Measurements from ENCODE around the gene HECA. TPM values are rescaled to one million over a fixed set of nuclear protein-coding genes. Genes with fewer than 3 reads are reported as not detected.
A peak's percentile ranks its signal among the peaks of the same experiment; 100 is the strongest.

Gene HECA
- total and polyA plus RNA-seq, 7 experiments from 2014 or later: 5.5 to 145 (median 91.3) TPM

DNA sequence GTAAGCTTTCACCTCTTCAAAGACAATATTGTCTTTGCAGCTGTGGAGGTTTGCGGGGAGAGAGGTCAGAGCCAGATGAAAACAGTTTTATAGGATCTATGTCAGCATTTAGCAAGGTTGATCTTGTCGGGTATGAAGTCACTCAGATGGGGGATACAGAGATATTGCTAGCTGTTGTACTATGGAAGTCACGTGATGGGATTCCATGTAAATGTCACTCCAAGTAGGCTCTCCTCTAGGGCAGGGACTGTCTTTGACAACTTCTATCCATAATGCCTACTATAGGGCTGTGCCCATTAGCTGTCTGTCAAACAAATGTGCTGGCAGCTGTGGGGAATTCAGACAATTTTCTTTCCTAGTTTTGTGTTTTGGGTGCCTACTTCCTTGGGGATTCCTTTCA, 54.8 kb downstream of the HECA start:
- Mint-ChIP-seq H3K27me3 (no peaks in the 10 kb centered on the region), H3K4me1 (peaks cover 8 to 37% (median 34%) of the 10 kb centered on the region in 7 donors), H3K4me3 (no peak overlapping the region), H3K27ac (peak overlapping the region in 4 of 9 donors; percentile 9 to 31 (median 18)), H3K36me3 (peaks cover 0 to 25% (median 11%) of the 10 kb centered on the region in 5 donors), H3K9me3 (peaks cover 0 to 6% (median 0%) of the 10 kb centered on the region in 11 donors)
- Histone ChIP-seq H3K36me3 (ENCODE audit: control insufficient read depth in 2 of 3, insufficient read depth in 3 of 3, low read length in 3 of 3) (no peaks in the 10 kb centered on the region), H3K4me1 (ENCODE audit: control insufficient read depth in 2 of 2, insufficient read depth in 2 of 2, low read length in 2 of 2) (peaks cover 0 to 14% of the 10 kb centered on the region in 2 donors), H3K27ac (ENCODE audit: low read depth, low read length) (no peak overlapping the region), H3K4me3 (ENCODE audit: low read length) (no peak overlapping the region), H3K27me3 (ENCODE audit: control insufficient read depth in 2 of 2, insufficient read depth in 2 of 2, low read length in 2 of 2) (no peaks in the 10 kb centered on the region), H3K9me3 (ENCODE audit: control insufficient read depth in 2 of 3, low read length in 3 of 3) (no peaks in the 10 kb centered on the region)
- ATAC-seq: no peak
- DNase-seq: no peak
- ChIA-PET CTCF (interaction anchor here (1.1 kb wide), 1 partner anchor 57 kb away, joined by 3 read pairs; no protein-coding TSS in a partner anchor), POLR2A (interaction anchor here (0.7 to 1.6 kb wide), 5 partner anchors 12 to 50 kb away, joined by 3 to 4 read pairs (median 3); no protein-coding TSS in a partner anchor)
- intact Hi-C loops (cut with micrococcal nuclease): loop anchor here in 1 of 2 donors (2.0 kb wide), 1 partner anchor 15 kb away; no protein-coding TSS in a partner anchor

DNA sequence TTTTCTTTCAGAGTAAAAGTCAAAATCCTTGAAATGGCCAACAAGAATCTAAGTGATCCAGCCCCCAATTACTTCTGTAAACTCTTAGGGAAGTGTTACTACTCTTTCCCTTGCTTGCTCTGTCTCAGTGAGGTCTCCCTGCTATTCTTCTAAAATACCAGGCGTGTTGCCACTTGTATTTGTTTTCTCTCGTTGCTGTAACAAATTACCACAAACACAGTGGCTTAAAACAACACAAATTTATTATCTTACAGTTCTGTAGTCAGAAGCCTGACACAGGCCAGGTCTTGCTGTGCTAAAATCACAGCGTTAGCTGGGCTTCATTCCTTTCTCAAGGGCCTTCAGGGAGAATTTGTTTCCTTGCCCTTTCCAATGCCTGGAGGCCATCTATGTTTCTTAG, 59.9 kb downstream of the HECA start:
- ATAC-seq (no peak), DNase-seq (no peak)
- Histone ChIP-seq H3K4me3 (ENCODE audit: low read length) (no peak overlapping the region), H3K27me3 (ENCODE audit: control insufficient read depth in 2 of 2, insufficient read depth in 2 of 2, low read length in 2 of 2) (no peaks in the 10 kb centered on the region), H3K27ac (ENCODE audit: low read depth, low read length) (no peak overlapping the region), H3K9me3 (ENCODE audit: control insufficient read depth in 2 of 3, low read length in 3 of 3) (no peaks in the 10 kb centered on the region), H3K36me3 (ENCODE audit: control insufficient read depth in 2 of 3, insufficient read depth in 3 of 3, low read length in 3 of 3) (no peaks in the 10 kb centered on the region), H3K4me1 (ENCODE audit: control insufficient read depth in 2 of 2, insufficient read depth in 2 of 2, low read length in 2 of 2) (no peaks in the 10 kb centered on the region)
- POLR2A ChIA-PET: interaction anchor here (0.6 kb wide), 1 partner anchor 129 kb away, joined by 3 read pairs; no protein-coding TSS in a partner anchor
- Mint-ChIP-seq H3K27me3 (no peaks in the 10 kb centered on the region), H3K4me3 (no peak overlapping the region), H3K9me3 (peaks cover 0 to 9% (median 0%) of the 10 kb centered on the region in 11 donors), H3K36me3 (peaks cover 0 to 7% (median 4%) of the 10 kb centered on the region in 5 donors), H3K4me1 (peaks cover 0 to 11% (median 6%) of the 10 kb centered on the region in 7 donors), H3K27ac (peak overlapping the region in 2 of 9 donors; percentile 9 to 32)
- intact Hi-C loops (cut with micrococcal nuclease): no loop called here
- CTCF ChIA-PET: no interaction called here

DNA sequence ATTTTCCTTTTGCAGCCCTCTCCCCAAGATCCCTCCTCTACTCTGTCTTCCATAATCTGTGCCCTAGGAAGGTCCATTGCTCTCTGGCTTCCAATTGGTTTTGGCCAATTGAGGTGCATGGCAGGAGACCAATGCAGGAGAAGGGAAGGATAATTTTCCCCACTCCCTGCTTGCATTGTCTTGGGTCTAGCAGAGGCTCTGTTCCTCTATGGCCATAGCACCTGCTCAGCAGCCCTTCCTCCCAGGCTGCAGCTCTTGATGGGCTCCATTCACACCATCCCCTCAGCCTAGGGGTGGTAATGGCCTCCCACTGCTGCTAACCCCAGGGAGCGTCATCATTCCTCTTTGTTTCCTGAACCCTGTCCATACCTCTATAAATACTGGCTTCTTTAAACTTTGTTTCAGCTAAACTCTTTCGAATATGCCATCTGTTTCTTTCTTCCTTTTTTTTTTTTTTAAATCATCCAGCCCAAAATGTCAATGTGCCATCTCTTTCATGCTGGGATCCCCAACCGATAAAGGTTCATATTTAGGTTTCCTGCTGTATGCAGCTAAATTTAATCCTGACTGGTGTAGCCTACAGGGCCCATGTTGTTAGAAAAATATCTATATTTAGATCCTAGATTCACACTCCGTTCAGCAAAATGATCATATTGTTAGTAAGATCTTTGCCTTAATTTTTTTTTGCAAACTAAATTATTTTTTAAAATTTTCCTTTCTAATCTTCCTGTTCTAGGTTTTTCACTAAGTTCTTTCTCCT, 63.8 kb downstream of the HECA start:
- DNase-seq (no peak), ATAC-seq (no peak)
- POLR2A ChIA-PET: interaction anchor here (0.7 to 1.5 kb wide), 4 partner anchors 14 to 1631 kb away, joined by 3 to 4 read pairs (median 3); partner anchors contain the start of gene CITED2
- CTCF ChIA-PET: no interaction called here
- H3K9me3 ChIP-seq (ENCODE audit: control insufficient read depth in 2 of 3, low read length in 3 of 3): no peaks in the 10 kb centered on the region
- no peaks in the 10 kb centered on the region for H3K27me3 ChIP-seq (ENCODE audit: control insufficient read depth in 2 of 2, insufficient read depth in 2 of 2, low read length in 2 of 2)
- H3K36me3 ChIP-seq (ENCODE audit: control insufficient read depth in 2 of 3, insufficient read depth in 3 of 3, low read length in 3 of 3): no peaks in the 10 kb centered on the region
- Mint-ChIP-seq H3K27me3 (no peaks in the 10 kb centered on the region), H3K4me1 (peaks cover 0 to 25% (median 0%) of the 10 kb centered on the region in 7 donors), H3K36me3 (peaks cover 4 to 13% (median 7%) of the 10 kb centered on the region in 5 donors), H3K27ac (peak overlapping the region in 2 of 9 donors; percentile 25 to 37), H3K9me3 (peaks cover 0 to 11% (median 3%) of the 10 kb centered on the region in 11 donors), H3K4me3 (no peak overlapping the region)
- no peak overlapping the region for H3K4me3 ChIP-seq (ENCODE audit: low read length)
- no peaks in the 10 kb centered on the region for H3K4me1 ChIP-seq (ENCODE audit: control insufficient read depth in 2 of 2, insufficient read depth in 2 of 2, low read length in 2 of 2)
- H3K27ac ChIP-seq (ENCODE audit: low read depth, low read length): no peak overlapping the region
- intact Hi-C loops (cut with micrococcal nuclease): no loop called here

DNA sequence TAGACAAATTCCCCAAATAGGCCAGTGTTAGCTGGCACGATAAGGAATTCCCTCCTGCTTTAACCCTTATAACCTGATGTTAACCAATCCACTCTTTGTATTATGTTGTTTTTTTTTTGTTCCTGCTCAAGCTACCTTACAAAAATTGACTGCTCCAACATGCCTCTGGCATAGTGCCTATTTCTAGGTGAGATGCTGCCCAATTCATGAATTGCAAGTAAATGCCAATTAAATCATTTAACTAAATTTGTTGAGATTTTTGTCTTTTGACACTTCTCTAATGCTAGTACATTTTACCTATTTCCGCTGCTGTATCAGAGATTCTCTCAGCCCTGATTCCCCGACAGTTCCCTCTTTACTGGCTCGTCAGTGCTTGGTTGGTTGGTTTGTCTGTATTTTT, 66.5 kb downstream of the HECA start:
- peaks cover 0 to 19% (median 11%) of the 10 kb centered on the region in 5 donors for H3K36me3 Mint-ChIP-seq
- H3K27me3 Mint-ChIP-seq: no peaks in the 10 kb centered on the region
- no peaks in the 10 kb centered on the region for H3K4me1 ChIP-seq (ENCODE audit: control insufficient read depth in 2 of 2, insufficient read depth in 2 of 2, low read length in 2 of 2)
- ATAC-seq (no peak), DNase-seq (no peak)
- no peak overlapping the region for H3K4me3 Mint-ChIP-seq
- POLR2A ChIA-PET: no interaction called here
- no peak overlapping the region for H3K27ac ChIP-seq (ENCODE audit: low read depth, low read length)
- H3K36me3 ChIP-seq (ENCODE audit: control insufficient read depth in 2 of 3, insufficient read depth in 3 of 3, low read length in 3 of 3): no peaks in the 10 kb centered on the region
- peaks cover 0 to 26% (median 0%) of the 10 kb centered on the region in 7 donors for H3K4me1 Mint-ChIP-seq
- intact Hi-C loops (cut with micrococcal nuclease): no loop called here
- no peaks in the 10 kb centered on the region for H3K27me3 ChIP-seq (ENCODE audit: control insufficient read depth in 2 of 2, insufficient read depth in 2 of 2, low read length in 2 of 2)
- H3K27ac Mint-ChIP-seq: no peak overlapping the region
- peaks cover 0 to 3% (median 0%) of the 10 kb centered on the region in 3 experiments for H3K9me3 ChIP-seq (ENCODE audit: control insufficient read depth in 2 of 3, low read length in 3 of 3)
- CTCF ChIA-PET: interaction anchor here (0.7 kb wide), 1 partner anchor 98 kb away, joined by 3 read pairs; no protein-coding TSS in a partner anchor
- H3K4me3 ChIP-seq (ENCODE audit: low read length): no peak overlapping the region
- H3K9me3 Mint-ChIP-seq: peaks cover 0 to 19% (median 10%) of the 10 kb centered on the region in 11 donors

DNA sequence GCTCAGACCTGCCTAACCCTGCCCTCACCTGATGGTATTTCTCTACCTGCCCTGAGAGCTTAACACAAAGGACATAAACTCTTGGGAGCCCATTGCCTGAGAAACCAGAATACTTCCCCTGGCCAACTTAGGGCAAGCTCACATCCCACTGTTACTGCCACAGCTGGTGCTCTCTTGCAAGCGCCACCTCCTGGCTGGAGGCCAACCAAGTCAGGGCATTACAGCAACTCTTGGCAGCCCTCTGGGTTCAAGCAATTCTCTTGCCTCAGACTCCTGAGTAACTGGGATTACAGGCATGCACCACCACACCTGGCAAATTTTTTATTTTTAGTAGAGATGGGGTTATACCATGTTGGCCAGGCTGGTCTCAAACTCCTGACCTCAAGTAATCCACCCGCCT, 70.1 kb downstream of the HECA start:
- POLR2A ChIA-PET: interaction anchor here (0.5 to 0.7 kb wide), 3 partner anchors 31 to 166 kb away, joined by 3 to 4 read pairs (median 3); no protein-coding TSS in a partner anchor
- Mint-ChIP-seq H3K4me3 (no peak overlapping the region), H3K4me1 (peaks cover 0 to 14% (median 11%) of the 10 kb centered on the region in 7 donors), H3K9me3 (peaks cover 17 to 50% (median 36%) of the 10 kb centered on the region in 11 donors), H3K27ac (no peak overlapping the region), H3K27me3 (peaks cover 0 to 4% (median 0%) of the 10 kb centered on the region in 5 donors), H3K36me3 (peaks cover 14 to 37% (median 24%) of the 10 kb centered on the region in 5 donors)
- CTCF ChIA-PET: interaction anchor here (0.9 to 1.8 kb wide), 3 partner anchors 14 to 30 kb away, joined by 4 to 7 read pairs (median 6); no protein-coding TSS in a partner anchor
- Histone ChIP-seq H3K4me3 (ENCODE audit: low read length) (no peak overlapping the region), H3K27ac (ENCODE audit: low read depth, low read length) (no peak overlapping the region), H3K27me3 (ENCODE audit: control insufficient read depth in 2 of 2, insufficient read depth in 2 of 2, low read length in 2 of 2) (no peaks in the 10 kb centered on the region), H3K9me3 (ENCODE audit: control insufficient read depth in 2 of 3, low read length in 3 of 3) (peaks cover 0 to 3% (median 0%) of the 10 kb centered on the region in 3 experiments), H3K36me3 (ENCODE audit: control insufficient read depth in 2 of 3, insufficient read depth in 3 of 3, low read length in 3 of 3) (no peaks in the 10 kb centered on the region), H3K4me1 (ENCODE audit: control insufficient read depth in 2 of 2, insufficient read depth in 2 of 2, low read length in 2 of 2) (no peaks in the 10 kb centered on the region)
- intact Hi-C loops (cut with micrococcal nuclease): no loop called here
- DNase-seq (no peak), ATAC-seq (no peak)

DNA sequence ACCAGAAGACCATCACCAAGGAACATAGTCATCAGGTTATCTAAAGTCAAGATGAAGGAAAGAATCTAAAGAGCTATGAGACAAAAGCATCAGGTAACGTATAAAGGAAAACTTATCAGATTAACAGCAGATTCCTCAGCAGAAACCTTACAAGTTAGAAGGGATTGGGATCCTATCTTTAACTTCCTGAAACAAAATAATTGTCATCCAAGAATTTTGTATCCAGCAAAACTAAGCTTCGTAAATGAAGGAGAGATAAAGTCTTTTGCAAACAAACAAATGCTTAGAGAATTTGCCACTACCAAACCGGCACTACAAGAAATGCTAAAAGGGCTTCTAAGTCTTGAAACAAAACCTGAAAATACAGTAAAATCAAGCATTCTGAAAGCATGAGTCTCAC, 71.0 kb downstream of the HECA start:
- Histone ChIP-seq H3K36me3 (ENCODE audit: control insufficient read depth in 2 of 3, insufficient read depth in 3 of 3, low read length in 3 of 3) (no peaks in the 10 kb centered on the region), H3K4me1 (ENCODE audit: control insufficient read depth in 2 of 2, insufficient read depth in 2 of 2, low read length in 2 of 2) (no peaks in the 10 kb centered on the region), H3K4me3 (ENCODE audit: low read length) (no peak overlapping the region), H3K27me3 (ENCODE audit: control insufficient read depth in 2 of 2, insufficient read depth in 2 of 2, low read length in 2 of 2) (no peaks in the 10 kb centered on the region), H3K9me3 (ENCODE audit: control insufficient read depth in 2 of 3, low read length in 3 of 3) (peaks cover 0 to 6% (median 0%) of the 10 kb centered on the region in 3 experiments), H3K27ac (ENCODE audit: low read depth, low read length) (no peak overlapping the region)
- no peak overlapping the region for H3K4me3 Mint-ChIP-seq
- ChIA-PET CTCF (interaction anchor here (1.0 to 1.8 kb wide), 3 partner anchors 13 to 164 kb away, joined by 4 to 7 read pairs (median 6); no protein-coding TSS in a partner anchor), POLR2A (no interaction called here)
- H3K36me3 Mint-ChIP-seq: peaks cover 14 to 44% (median 22%) of the 10 kb centered on the region in 5 donors
- H3K4me1 Mint-ChIP-seq: peaks cover 2 to 22% (median 16%) of the 10 kb centered on the region in 7 donors
- H3K27me3 Mint-ChIP-seq: peaks cover 0 to 4% (median 0%) of the 10 kb centered on the region in 5 donors
- H3K9me3 Mint-ChIP-seq: peaks cover 17 to 58% (median 40%) of the 10 kb centered on the region in 11 donors
- H3K27ac Mint-ChIP-seq: no peak overlapping the region
- DNase-seq (no peak), ATAC-seq (no peak)
- intact Hi-C loops (cut with micrococcal nuclease): no loop called here

All from naive thymus-derived CD4-positive, alpha-beta T cell (primary cell).